Upper lobe of left lung (tissue), 6 donors: ENCODE data around the gene DEXI. TPM values are rescaled to one million over a fixed set of nuclear protein-coding genes. Genes with fewer than 3 reads are reported as not detected.

Experiments used
- ATAC-seq, 2 donors: fragments of 200-7000 bp; cut with Tn5 transposase; one replicate each; pipeline ENCODE4 v1.9.1; 2022; ENCODE audit warnings: mild to moderate bottlenecking in 2 of 2, moderate library complexity in 2 of 2; ENCODE audit not compliant: low FRiP score in 2 of 2
- DNase-seq, 2 donors: peaks; one replicate each; pipeline ENCODE4 v3.0.0-alpha.2; 2019 to 2020
- H3K27ac ChIP-seq, 4 donors: fragments of 200-600 bp; sonication (generic); one replicate each; pipeline ENCODE4 v1.5.1; 2016 to 2019
- H3K27me3 ChIP-seq, 4 donors: fragments of 200-600 bp; sonication (generic); one replicate each; pipeline ENCODE4 v1.5.1; 2017 to 2019
- H3K36me3 ChIP-seq, 4 donors: fragments of 200-600 bp; sonication (generic); one replicate each; pipeline ENCODE4 v1.5.1; 2016 to 2019
- H3K4me1 ChIP-seq, 4 donors: fragments of 200-600 bp; sonication (generic); one replicate each; pipeline ENCODE4 v1.5.1; 2018 to 2019
- H3K4me3 ChIP-seq, 4 donors: fragments of 200-600 bp; sonication (generic); one replicate each; pipeline ENCODE4 v1.5.1; 2017 to 2019; ENCODE audit warnings: mild to moderate bottlenecking in 2 of 4, moderate library complexity in 1 of 4
- H3K9me3 ChIP-seq, 4 donors: fragments of 200-600 bp; sonication (generic); one replicate each; pipeline ENCODE4 v1.5.1; 2018 to 2019
- EP300 ChIP-seq, 4 donors: sonication (generic); formaldehyde crosslinking; IDR thresholded peaks; one replicate each; pipeline ENCODE4 v1.5.1; 2017; ENCODE audit warnings: antibody characterized with exemption in 4 of 4, control low read depth in 2 of 4
- POLR2A ChIP-seq, 4 donors: fragments of 450-650 bp; IDR thresholded peaks; one replicate each; pipeline ENCODE4 v1.5.1; 2016 to 2017; ENCODE audit warnings: antibody characterized with exemption in 4 of 4, mild to moderate bottlenecking in 2 of 4
- POLR2AphosphoS5 ChIP-seq, 2 donors: sonication (generic); formaldehyde crosslinking; IDR thresholded peaks; one replicate each; pipeline ENCODE4 v1.5.1; 2017; ENCODE audit warnings: antibody characterized with exemption in 2 of 2
- WGBS, 2 donors: methylation state at CpG; one replicate each; pipeline ENCODE4 v1.1.5; 2017 to 2018; 5-methylcytosine and 5-hydroxymethylcytosine counted together
- total RNA-seq, 6 donors: library from RNA; depleted of rRNA in 4 of 6; stranded (reverse); fragments of >200 nt in 4 of 6; gene quantifications; one replicate each; pipeline versions ENCODE4 v1.1.0 to v1.2.1, GENCODE V29; 2016 to 2021
- TF ChIP-seq, protein P1 (sequence below), 6 experiments: fragments of 450-650 bp in 4 of 6; fragments of 200-600 bp in 2 of 6; sonication (generic) in 2 of 6; IDR thresholded peaks; one replicate each; pipeline ENCODE4 v1.5.1; 2016 to 2019; ENCODE audit warnings: antibody characterized with exemption in 6 of 6
- donor health status: DM: no; HTN: no; CAD: no; lungs with moderate emphysema.
- donor health status: DM: no; HTN: yes; CAD: no; lungs with severe emphysema.

Gene DEXI
- total RNA-seq, 6 donors from 2014 or later: 28.4 to 87.0 (median 55.1) TPM

GRCh38 chr16:10978124-10978523 lies 35.9 kb upstream of the DEXI start:
- Histone ChIP-seq H3K4me3 (no peak overlapping the region), H3K4me1 (peaks cover 5 to 20% (median 12%) of the 10 kb centered on the region in 4 donors), H3K9me3 (no peaks in the 10 kb centered on the region), H3K27ac (no peak overlapping the region), H3K36me3 (peaks cover 0 to 68% (median 21%) of the 10 kb centered on the region in 4 donors), H3K27me3 (no peaks in the 10 kb centered on the region)
- TF ChIP-seq POLR2AphosphoS5 (IDR thresholded peaks at IDR 0.05): no peak
- TF ChIP-seq, protein P1, sequence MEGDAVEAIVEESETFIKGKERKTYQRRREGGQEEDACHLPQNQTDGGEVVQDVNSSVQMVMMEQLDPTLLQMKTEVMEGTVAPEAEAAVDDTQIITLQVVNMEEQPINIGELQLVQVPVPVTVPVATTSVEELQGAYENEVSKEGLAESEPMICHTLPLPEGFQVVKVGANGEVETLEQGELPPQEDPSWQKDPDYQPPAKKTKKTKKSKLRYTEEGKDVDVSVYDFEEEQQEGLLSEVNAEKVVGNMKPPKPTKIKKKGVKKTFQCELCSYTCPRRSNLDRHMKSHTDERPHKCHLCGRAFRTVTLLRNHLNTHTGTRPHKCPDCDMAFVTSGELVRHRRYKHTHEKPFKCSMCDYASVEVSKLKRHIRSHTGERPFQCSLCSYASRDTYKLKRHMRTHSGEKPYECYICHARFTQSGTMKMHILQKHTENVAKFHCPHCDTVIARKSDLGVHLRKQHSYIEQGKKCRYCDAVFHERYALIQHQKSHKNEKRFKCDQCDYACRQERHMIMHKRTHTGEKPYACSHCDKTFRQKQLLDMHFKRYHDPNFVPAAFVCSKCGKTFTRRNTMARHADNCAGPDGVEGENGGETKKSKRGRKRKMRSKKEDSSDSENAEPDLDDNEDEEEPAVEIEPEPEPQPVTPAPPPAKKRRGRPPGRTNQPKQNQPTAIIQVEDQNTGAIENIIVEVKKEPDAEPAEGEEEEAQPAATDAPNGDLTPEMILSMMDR (IDR thresholded peaks at IDR 0.05): no peak
- TF ChIP-seq POLR2A (IDR thresholded peaks at IDR 0.05): no peak
- TF ChIP-seq EP300 (IDR thresholded peaks at IDR 0.05): no peak
- no peak for ATAC-seq
- WGBS, 2 donors: 79 to 88% methylated on average over 6 of the region's 6 CpGs
- DNase-seq: no peak

DNA sequence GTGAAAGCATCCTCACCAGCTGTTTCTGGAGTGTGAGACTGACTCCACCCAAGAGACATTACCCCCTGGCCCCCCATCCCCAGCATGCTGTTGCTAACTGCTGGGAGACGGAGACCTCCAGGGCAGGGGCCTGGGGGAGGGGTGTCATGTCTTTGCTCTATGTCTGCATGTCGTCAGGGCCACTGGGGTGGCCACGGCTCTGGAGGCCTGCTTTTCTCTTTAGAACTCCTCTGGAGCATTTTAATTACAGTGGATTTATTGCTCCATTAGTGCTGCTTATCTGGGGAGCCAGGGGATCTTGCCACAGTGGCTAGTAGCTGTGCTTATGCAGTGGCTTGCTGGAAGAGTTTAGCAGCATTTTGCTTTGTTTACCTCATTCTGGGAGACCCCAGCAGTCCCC lies 34.4 kb upstream of the DEXI start:
- Histone ChIP-seq H3K4me3 (no peak overlapping the region), H3K27ac (no peak overlapping the region), H3K9me3 (no peaks in the 10 kb centered on the region), H3K4me1 (peaks cover 5 to 20% (median 15%) of the 10 kb centered on the region in 4 donors), H3K36me3 (peaks cover 0 to 73% (median 23%) of the 10 kb centered on the region in 4 donors), H3K27me3 (no peaks in the 10 kb centered on the region)
- 95% methylated on average over 2 to 3 of the region's 3 CpGs for WGBS, 2 donors
- ATAC-seq: no peak
- no peak for DNase-seq
- TF ChIP-seq, protein P1 (IDR thresholded peaks at IDR 0.05): no peak
- no peak for TF ChIP-seq POLR2AphosphoS5 (IDR thresholded peaks at IDR 0.05)

DNA sequence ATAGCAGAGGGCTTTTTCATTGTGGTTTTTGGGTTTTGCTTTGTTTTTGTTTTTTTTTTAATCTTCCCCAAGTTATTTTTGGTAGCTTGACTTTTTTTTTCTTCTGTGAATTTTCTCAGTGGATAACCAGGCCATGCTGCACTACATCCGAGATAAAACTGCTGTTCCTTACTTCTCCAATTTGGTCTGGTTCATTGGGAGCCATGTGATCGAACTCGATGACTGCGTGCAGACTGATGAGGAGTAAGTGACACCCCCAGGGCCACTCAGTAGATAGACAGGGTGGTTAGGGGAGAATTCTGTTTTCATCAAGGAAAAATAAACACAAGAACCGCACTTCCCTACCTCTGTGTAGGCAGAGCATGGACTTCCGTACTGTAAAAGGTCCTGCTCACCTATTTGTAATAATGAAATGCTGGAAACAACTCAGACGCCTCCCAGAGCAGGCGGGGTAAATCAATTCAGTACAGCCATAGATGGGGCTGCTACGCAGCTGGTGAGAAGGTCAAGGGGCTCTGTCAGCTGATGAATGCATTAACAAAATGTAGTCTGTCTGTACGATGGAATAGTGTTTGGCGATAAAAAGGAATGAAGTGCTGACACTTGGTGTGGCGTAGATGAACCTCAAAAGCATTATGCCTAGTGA lies 30.7 kb upstream of the DEXI start:
- H3K27me3 ChIP-seq: no peaks in the 10 kb centered on the region
- H3K4me3 ChIP-seq: no peak overlapping the region
- H3K9me3 ChIP-seq: no peaks in the 10 kb centered on the region
- no peak overlapping the region for H3K27ac ChIP-seq
- ATAC-seq: no peak
- TF ChIP-seq POLR2A (IDR thresholded peaks at IDR 0.05): no peak
- TF ChIP-seq, protein P1 (IDR thresholded peaks at IDR 0.05): no peak
- no peak for TF ChIP-seq POLR2AphosphoS5 (IDR thresholded peaks at IDR 0.05)
- TF ChIP-seq EP300 (IDR thresholded peaks at IDR 0.05): no peak
- WGBS, 2 donors: 86 to 89% methylated on average over 12 of the region's 12 CpGs
- DNase-seq: no peak
- H3K36me3 ChIP-seq: peaks cover 7 to 72% (median 31%) of the 10 kb centered on the region in 4 donors
- peaks cover 0 to 5% (median 2%) of the 10 kb centered on the region in 4 donors for H3K4me1 ChIP-seq

GRCh38 chr16:10972108-10972818 lies 30.0 kb upstream of the DEXI start:
- no peak overlapping the region for H3K4me3 ChIP-seq
- H3K36me3 ChIP-seq: peaks cover 7 to 71% (median 32%) of the 10 kb centered on the region in 4 donors
- no peaks in the 10 kb centered on the region for H3K27me3 ChIP-seq
- H3K4me1 ChIP-seq: peaks cover 0 to 5% (median 2%) of the 10 kb centered on the region in 4 donors
- TF ChIP-seq POLR2AphosphoS5 (IDR thresholded peaks at IDR 0.05) (no peak), POLR2A (IDR thresholded peaks at IDR 0.05) (no peak), EP300 (IDR thresholded peaks at IDR 0.05) (no peak)
- TF ChIP-seq, protein P1 (IDR thresholded peaks at IDR 0.05): no peak
- no peaks in the 10 kb centered on the region for H3K9me3 ChIP-seq
- no peak for ATAC-seq
- no peak overlapping the region for H3K27ac ChIP-seq
- WGBS, 2 donors: 51 to 70% methylated on average over 4 of the region's 4 CpGs
- DNase-seq: no peak
